Measurements from ENCODE around the gene PLEKHA4.
"Not testable (repeated sequence)": the region's sequence is repeated elsewhere in the genome, so short reads cannot be mapped to it uniquely, and the experiment has no call there.

PLEKHA4 gene

DNA sequence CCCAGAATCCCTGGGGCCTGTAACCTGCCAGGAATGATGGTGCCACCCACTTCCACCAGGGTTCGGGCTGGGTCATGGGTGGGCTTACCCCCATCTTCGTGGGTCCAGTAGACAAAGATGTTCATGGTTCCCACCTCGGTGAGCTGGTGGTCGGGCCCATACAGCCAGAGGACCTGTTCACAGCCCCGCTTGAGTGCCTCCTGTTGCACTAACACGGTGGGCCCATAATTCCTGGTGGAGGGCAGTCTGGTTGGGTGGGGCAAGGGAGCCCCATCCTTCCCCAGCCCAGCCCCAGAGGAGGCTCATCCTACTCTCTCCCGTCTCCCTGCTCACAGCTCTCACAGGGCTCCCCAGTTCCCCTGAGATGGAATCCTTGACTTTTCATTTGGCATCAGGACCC lies 71.3 kb downstream of the PLEKHA4 start:
- no peak for DNase-seq (ENCODE audit: low spot score)

DNA sequence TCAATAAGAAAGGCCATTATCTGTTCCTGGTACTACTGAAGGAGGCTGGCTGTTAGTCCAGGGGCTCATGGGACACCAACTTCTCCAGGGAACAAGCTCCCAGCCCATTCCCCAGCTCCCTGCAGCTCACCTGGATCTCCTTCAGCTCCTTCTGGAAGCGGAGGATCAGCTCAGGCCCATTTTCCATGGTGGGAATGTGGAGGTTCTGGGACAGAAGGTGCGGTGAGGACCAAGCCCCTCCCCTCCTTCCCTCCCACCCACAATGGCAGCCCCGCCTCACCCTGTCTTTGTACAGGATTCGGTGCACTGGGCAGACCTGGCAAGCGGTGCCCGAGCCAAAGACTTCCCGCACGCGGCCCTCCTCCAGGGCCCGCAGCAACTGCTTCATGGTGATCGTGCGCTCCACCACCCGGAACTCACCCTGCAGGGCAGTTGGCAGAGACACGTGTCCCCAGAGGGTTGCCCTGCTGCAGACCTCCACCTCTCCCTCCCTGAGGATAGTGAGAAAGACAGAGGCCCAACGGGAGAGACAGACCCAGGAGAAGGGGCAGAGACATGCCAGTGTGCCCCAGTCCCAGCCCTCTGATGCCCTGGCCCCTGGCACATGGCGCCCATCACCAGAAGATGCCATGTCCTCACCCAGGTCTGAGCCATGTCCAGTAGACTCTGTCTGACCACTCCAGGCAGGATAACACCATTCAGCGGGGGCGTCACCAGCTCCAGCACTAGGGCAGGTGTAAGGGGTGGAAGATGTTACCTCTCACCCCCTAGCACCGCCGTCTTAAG lies 71.9 kb downstream of the PLEKHA4 start:
- no peak for DNase-seq (ENCODE audit: low spot score)

DNA sequence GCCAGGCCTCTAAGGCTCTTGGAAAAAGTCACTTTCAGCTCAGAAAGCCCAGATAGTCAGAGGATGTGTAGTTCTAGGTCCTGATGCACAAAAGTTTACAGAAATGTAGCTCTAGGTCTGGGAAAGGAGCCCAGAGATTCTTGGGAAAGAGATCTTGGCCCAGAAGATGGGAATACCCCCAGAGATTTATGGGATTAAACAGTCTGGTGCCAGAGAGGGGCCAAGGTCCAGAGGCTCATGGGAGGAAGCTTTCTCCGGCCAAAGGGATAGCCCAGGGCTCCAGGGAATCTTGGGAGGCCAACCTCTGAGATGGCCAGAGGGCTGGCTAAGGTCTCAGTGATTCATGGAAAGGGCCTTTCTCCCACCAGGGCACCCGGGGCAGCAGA lies 72.7 kb downstream of the PLEKHA4 start:
- no peak for DNase-seq (ENCODE audit: low spot score)

DNA sequence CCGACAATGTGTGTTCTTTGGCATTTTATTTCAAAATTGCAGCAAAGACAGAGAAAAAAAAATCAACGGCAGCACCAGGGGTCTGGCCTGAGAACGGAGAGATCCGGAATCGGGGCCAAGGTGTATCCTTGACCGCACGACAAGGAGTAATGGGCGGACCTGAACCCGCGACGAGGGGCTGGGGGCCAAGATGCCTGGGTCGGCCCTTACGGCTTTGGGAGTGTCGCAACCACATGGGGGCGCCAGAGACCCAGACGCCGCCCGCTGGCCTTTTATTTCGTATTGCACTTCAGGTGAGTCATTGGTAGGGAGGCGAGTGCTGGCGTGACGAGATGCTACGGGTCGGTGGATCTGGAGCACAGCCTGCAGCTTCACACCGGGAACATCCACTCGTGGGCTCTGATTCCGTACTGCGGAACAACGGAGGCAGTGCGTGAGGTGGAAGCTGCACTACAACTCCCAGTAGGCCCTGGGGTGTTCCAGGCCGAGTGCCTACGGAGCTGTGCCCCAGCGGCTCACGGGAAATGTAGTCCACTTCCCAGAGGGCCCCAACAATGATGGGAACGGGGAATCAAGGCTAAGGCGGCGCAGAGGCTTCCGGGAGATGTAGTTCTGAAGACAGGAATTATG lies 73.2 kb downstream of the PLEKHA4 start:
- DNase-seq (ENCODE audit: low spot score): peak; percentile 87

DNA sequence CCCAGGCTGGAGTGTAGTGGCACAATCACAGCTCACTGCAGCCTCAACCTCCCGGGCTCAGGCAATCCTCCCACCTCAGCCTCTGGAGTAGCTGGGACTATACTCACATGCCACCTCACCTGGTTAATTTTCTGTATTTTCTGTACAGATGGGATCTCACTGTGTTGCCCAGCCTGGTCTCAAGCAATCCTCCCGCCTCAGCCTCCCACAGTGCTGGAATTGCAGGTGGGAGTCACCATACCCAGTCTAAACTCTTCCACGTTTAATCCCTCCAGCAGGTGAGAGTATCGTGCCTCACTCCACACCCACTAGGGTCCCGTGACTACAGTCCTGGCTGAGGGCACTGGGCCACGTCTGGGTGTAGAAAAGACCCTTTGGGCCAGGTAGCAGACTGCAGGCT lies 74.1 kb downstream of the PLEKHA4 start:
- no peak for DNase-seq (ENCODE audit: low spot score)

DNA sequence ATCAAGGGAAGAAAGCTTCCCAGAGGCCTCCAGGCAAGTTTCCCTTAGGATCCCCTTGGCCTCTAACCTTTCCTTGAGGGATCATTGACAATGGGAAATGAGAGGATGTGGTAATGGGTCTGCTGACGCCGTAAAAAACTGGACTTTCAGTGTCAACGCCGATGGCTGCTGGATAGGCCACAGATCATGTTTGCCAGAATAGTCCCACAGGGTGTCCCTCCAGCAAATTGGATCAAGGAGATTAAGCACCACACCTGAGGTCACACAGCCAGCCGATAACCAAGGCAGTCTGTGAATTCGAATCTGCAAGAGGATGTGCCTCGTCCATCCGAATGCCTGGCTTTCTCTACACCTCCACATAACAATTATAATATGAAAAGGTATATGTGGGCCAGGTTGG lies 75.1 kb downstream of the PLEKHA4 start:
- no peak for DNase-seq (ENCODE audit: low spot score)

DNA sequence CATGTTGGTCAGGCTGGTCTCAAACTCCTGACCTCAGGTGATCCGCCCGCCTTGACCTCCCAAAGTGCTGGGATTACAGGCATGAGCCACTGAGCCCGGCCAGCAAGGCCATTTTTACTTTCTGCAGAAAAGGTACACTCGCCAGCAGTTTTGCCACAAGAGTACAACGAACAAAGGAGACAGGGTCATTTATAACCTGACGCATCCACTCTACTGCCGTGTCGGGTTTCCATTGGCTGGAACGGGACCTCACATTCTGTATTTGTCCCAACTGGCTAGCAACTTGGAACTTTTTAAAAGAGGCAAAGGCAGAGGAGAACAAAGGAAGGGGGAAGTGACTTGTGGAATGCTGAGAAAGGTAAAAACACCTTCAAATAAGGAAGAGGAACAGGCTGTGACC lies 81.1 kb downstream of the PLEKHA4 start:
- not testable (repeated sequence) for DNase-seq (ENCODE audit: low spot score)
